Measurements from ENCODE around the gene DCAF5. TPM values are rescaled to one million over a fixed set of nuclear protein-coding genes. Genes with fewer than 3 reads are reported as not detected.
"Not testable (repeated sequence)": the region's sequence is repeated elsewhere in the genome, so short reads cannot be mapped to it uniquely, and the experiment has no call there.

DCAF5 gene
- total RNA-seq, 4 donors from 2014 or later = 38.7 to 57.8 (median 48.9) TPM

DNA sequence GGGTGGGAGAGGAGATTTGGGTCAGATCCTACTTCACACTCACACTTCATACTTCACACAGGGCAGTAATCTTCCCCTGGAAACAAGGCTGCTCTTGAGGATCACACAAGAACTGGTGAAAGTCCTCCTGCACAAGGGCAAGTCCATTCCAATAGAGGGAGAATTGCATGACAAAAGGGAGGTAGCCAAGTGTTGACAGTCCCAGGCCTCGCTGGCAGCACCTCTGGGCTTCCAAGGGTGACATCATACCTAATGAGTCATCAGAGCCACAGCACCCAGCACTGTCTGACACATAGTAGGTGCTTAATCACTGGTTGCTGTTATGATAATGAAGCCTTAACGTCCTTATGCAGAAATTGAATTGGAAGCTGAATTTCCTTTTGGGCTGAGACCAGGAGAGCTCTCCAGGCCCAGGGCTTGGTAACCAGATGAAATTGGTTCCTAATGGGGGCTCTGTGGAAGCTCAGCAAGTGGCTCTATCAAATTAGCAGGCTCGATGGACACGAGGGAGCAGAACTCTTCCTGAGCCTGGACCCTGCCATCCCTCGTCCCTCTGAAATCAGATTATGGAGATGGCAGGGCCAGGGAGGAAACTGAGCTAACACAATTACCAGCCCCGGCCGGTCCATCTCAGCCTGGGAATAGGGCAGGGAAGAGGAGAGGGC is 115.0 kb downstream of the DCAF5 start:
- no peak overlapping the region for H3K4me3 ChIP-seq
- H3K9me3 ChIP-seq = no peaks in the 10 kb centered on the region
- H3K36me3 ChIP-seq = no peaks in the 10 kb centered on the region
- no peak for TF ChIP-seq POLR2A (IDR thresholded peaks at IDR 0.05)
- TF ChIP-seq, protein P1, sequence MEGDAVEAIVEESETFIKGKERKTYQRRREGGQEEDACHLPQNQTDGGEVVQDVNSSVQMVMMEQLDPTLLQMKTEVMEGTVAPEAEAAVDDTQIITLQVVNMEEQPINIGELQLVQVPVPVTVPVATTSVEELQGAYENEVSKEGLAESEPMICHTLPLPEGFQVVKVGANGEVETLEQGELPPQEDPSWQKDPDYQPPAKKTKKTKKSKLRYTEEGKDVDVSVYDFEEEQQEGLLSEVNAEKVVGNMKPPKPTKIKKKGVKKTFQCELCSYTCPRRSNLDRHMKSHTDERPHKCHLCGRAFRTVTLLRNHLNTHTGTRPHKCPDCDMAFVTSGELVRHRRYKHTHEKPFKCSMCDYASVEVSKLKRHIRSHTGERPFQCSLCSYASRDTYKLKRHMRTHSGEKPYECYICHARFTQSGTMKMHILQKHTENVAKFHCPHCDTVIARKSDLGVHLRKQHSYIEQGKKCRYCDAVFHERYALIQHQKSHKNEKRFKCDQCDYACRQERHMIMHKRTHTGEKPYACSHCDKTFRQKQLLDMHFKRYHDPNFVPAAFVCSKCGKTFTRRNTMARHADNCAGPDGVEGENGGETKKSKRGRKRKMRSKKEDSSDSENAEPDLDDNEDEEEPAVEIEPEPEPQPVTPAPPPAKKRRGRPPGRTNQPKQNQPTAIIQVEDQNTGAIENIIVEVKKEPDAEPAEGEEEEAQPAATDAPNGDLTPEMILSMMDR (IDR thresholded peaks at IDR 0.05) = no peak
- H3K27ac ChIP-seq = no peak overlapping the region
- DNase-seq = no peak
- no peaks in the 10 kb centered on the region for H3K27me3 ChIP-seq
- H3K4me1 ChIP-seq = peaks cover 0 to 17% (median 3%) of the 10 kb centered on the region in 4 donors

DNA sequence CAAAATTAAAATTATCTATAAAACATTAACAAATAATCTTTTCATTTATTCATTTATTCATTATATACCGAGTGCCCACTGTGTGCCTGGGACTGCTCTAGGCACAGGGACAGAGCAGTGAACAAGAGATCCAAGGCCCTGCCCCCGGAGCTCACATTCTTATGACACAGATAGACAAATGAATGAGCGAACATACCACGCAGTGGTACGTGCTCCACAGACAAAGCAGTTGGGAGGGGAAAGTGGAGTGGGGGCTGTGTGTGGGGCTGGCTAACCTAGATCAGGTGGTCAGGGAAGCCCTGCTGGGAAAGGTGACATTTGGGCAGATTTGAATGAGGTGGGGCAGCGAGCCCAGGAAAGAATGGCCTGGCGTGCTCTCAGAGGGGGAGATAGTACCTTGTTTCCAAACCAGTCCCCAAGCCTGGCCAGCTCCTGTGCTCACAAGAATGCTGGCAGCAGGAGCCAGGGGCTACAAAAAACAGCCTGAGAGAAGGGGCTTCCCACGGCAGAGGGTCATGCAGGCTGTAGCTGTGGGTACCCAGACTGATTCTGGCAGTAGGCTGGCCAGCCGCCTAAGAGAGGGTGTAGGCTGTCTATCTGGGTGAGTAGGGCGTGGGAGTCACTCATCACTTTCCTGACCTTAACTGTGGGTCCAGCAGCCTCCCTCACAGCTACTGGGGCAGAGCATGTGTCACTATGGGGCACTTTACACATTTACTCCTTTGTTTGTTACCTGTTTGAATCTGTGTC is 116.0 kb downstream of the DCAF5 start:
- no peak for TF ChIP-seq POLR2A (IDR thresholded peaks at IDR 0.05)
- TF ChIP-seq, protein P1 (IDR thresholded peaks at IDR 0.05) = no peak
- H3K27ac ChIP-seq = no peak overlapping the region
- H3K4me3 ChIP-seq = no peak overlapping the region
- no peaks in the 10 kb centered on the region for H3K9me3 ChIP-seq
- peaks cover 0 to 9% (median 0%) of the 10 kb centered on the region in 4 donors for H3K4me1 ChIP-seq
- no peaks in the 10 kb centered on the region for H3K27me3 ChIP-seq
- no peak for DNase-seq
- no peaks in the 10 kb centered on the region for H3K36me3 ChIP-seq

DNA sequence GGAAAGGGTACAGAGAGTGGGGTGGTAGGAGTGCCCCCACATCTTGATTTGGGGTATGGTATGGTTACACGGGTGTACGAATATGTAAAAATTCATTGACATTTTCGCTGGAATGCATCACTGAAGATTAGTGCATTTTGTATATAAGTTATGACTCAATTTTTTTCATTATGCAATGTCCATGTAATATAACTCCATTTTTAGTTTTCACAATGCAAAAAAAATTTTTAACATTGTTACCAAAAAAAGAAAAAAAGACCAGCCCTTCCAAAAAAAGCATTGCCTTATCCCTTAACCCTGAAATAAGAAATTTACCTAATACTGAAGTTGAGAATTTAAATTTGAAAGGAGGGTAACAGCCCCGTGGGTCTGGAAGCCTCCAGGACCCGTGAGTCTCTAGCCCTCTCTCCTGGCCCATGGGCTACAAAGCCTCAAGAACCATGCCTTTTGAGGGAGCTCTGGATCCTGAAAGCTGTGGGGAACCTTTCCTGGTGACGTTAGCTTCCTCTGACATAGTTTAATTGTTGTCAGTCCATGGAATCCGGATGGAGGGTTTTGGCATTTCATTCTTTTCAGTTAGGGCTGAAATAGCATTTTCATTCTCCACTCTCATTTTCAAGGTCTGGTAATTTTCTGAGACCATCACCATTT is 118.2 kb downstream of the DCAF5 start:
- Histone ChIP-seq H3K4me3 (no peak overlapping the region), H3K27ac (no peak overlapping the region), H3K9me3 (no peaks in the 10 kb centered on the region), H3K36me3 (no peaks in the 10 kb centered on the region), H3K27me3 (no peaks in the 10 kb centered on the region), H3K4me1 (peaks cover 0 to 7% (median 0%) of the 10 kb centered on the region in 4 donors)
- DNase-seq = no peak
- TF ChIP-seq POLR2A (IDR thresholded peaks at IDR 0.05) = no peak
- TF ChIP-seq, protein P1 (IDR thresholded peaks at IDR 0.05) = no peak

DNA sequence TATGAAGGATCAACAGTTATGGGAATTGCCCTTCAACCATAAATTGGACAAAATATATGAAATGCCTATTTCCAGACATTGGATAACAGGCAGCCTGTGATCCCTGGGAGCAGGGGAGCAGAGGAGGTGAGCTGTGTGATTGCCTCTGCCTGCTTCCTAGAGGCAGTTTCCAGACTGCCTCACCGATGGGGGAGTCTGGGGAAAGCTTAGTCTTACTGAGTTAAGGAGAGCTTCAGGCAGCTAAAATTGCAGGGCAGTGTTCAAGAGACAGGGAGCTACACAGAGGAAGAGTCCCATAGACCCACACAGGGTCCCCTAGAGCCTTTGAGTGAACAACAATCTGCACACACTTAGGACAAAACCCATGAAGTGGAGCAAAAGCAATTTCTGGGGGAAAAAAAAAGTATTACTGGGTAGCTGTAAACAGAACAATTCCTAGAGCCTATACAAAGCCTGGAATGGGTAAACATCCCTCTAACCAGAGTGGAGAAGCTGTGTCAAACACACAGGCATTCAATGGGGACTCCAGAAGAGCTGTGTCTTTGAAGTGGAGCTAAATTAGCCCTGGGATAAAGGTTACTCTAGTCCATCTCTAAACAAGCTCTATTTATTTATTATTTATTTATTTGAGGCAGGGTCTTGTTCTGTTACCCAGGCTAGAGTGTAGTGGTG is 125.5 kb downstream of the DCAF5 start:
- H3K4me3 ChIP-seq = no peak overlapping the region
- no peak for TF ChIP-seq POLR2A (IDR thresholded peaks at IDR 0.05)
- TF ChIP-seq, protein P1 (IDR thresholded peaks at IDR 0.05) = no peak
- H3K36me3 ChIP-seq = no peaks in the 10 kb centered on the region
- H3K4me1 ChIP-seq = no peaks in the 10 kb centered on the region
- DNase-seq = peak in 1 of 3 donors; percentile 4
- no peak overlapping the region for H3K27ac ChIP-seq
- H3K9me3 ChIP-seq = no peaks in the 10 kb centered on the region
- no peaks in the 10 kb centered on the region for H3K27me3 ChIP-seq

DNA sequence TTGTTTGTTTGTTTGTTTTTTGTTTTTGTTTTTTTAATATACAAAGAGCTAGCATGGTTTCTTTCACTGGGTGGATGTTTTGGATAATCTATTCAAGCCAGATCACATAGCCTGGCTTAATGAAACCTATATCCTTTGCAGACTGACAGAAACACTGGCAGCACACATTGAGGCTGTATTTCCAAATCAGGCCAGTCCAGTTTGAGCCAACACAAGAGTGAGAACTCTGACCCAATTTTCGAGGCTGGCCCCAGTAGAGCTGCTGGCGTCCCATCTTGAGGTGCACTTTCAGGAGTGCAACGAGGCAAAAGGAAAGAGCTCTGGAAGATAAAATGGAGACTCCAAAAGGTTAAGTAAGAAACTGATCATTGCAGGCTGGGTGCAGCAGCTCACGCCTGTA is 129.9 kb downstream of the DCAF5 start:
- no peak for DNase-seq
- no peaks in the 10 kb centered on the region for H3K27me3 ChIP-seq
- H3K27ac ChIP-seq = no peak overlapping the region
- H3K4me3 ChIP-seq = no peak overlapping the region
- TF ChIP-seq, protein P1 (IDR thresholded peaks at IDR 0.05) = no peak
- TF ChIP-seq POLR2A (IDR thresholded peaks at IDR 0.05) = no peak
- H3K36me3 ChIP-seq = no peaks in the 10 kb centered on the region
- no peaks in the 10 kb centered on the region for H3K4me1 ChIP-seq
- H3K9me3 ChIP-seq = no peaks in the 10 kb centered on the region

DNA sequence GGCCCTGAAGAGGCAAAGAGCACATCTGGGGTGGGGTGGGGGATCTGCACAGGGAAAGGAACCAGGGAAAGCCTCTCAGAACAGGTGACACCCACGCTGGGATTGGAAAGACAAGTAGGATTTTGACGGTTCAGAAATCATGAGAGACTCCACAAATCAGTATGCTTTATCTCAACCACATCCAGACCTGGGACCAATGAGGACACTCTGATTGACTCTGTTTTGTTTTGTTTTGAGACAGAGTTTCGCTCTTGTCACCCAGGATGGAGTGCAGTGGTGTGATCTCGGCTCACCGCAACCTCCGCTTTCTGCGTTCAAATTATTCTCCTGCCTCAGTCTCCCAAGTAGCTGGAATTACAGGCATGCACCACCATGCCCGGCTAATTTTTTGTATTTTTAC is 130.8 kb downstream of the DCAF5 start:
- H3K4me3 ChIP-seq, H3K9me3 ChIP-seq, H3K4me1 ChIP-seq, H3K36me3 ChIP-seq, H3K27me3 ChIP-seq, DNase-seq, H3K27ac ChIP-seq: not testable (repeated sequence)
